D721Med (cell line): ENCODE results near the gene IMP3.

Experiments
- DNase-seq: peaks from one replicate; pipeline ENCODE4 v3.0.0; 2011; ENCODE audit warnings: low spot score; ENCODE audit not compliant: insufficient read length
- FAIRE-seq: peaks from 2 replicates; lab custom pipeline; 2011; peaks lifted over from hg19 to GRCh38; lab: Jason Lieb, UNC
- TF ChIP-seq, protein P1 (sequence below): IDR thresholded peaks from 2 replicates; pipeline ENCODE4 v1.5.1; 2012; ENCODE audit warnings: mild to moderate bottlenecking, control low read depth; ENCODE audit not compliant: insufficient read depth; ENCODE audit errors: missing control alignments

IMP3 gene

DNA sequence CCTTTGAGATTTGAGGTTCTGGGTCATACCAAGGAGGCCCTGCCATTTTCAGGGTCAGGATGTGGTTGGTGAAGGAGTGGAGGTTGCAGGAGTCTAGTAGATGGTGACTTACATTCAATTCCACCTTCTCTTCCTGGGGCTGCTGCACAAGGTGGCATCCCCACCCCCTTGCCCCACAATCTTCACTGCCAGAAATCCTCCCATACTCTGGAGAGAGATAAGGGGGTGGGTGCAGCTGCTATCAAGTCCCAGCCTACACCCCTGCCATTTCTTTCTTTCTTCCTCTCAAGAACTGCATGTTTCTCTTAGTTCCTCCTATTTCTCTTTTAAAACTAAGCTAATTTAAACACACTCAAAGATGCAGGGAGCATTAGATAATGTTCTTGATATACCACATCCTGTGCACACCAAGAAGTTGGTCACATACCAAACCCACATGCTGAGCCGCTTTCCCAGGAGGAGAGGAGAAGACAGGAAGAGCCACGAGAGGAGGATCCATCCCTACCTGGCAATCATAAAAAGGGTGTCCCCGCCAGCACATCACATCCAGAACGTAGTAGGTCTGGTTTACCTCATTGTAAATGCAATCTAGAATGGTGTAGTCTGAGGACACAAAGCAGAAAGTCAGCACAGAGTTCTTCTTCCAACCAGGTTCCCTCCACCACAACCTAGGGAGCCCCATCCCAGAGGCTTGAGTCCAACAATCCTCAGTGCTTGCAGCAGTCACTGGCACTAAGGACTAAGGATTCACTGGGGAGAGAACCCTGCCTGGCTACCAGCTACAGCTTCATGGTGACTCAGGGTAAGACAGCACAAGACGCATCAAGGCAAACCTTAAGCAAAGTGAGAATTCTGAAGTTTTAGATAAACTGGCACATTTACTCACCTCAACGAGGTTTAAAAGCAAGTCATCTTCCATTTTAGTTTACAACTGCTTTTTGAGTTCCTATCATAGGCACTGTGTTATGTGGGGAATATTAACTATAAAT is 33.0 kb downstream of the IMP3 start:
- DNase-seq (no peak), FAIRE-seq (no peak)
- TF ChIP-seq, protein P1, sequence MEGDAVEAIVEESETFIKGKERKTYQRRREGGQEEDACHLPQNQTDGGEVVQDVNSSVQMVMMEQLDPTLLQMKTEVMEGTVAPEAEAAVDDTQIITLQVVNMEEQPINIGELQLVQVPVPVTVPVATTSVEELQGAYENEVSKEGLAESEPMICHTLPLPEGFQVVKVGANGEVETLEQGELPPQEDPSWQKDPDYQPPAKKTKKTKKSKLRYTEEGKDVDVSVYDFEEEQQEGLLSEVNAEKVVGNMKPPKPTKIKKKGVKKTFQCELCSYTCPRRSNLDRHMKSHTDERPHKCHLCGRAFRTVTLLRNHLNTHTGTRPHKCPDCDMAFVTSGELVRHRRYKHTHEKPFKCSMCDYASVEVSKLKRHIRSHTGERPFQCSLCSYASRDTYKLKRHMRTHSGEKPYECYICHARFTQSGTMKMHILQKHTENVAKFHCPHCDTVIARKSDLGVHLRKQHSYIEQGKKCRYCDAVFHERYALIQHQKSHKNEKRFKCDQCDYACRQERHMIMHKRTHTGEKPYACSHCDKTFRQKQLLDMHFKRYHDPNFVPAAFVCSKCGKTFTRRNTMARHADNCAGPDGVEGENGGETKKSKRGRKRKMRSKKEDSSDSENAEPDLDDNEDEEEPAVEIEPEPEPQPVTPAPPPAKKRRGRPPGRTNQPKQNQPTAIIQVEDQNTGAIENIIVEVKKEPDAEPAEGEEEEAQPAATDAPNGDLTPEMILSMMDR: no peak

DNA sequence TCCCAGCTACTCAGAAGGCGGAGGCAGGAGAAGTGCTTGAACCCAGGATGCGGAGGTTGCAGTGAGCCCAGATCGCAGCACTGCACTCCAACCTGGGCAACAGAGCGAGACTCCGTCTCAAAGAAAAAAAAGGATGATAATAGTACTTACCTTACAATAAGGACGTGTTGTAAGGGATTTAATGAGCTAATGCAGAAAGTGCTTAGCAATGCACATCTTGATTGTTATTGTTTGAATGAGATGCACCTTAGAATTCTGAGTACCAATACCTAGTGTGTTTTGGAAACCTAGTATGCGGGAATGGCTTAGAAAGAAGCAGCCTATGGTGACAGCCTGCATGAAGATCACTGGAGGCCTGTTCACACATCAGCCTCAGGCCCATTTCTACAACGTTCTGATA is 34.0 kb downstream of the IMP3 start:
- no peak for FAIRE-seq
- no peak for DNase-seq
- TF ChIP-seq, protein P1: no peak

DNA sequence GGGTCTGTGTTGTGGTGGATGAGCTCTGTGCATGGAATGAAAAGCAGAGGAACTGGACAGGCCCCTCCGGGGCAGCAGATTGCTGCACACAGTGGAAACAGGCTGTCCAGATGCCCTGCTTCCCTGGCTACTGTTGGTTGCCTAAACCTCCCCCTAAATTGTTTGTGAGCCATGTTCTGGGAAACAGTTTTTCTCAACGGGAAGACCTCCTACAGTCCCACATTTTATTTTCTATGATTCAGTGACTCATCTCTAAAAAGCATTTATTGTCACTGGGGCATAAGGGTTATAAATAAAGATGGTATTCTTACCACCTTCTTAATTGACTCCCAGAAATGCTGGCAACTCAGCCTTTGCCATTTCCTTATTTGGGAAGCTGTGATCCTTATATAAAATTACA is 40.6 kb downstream of the IMP3 start:
- no peak for DNase-seq
- FAIRE-seq: no peak
- TF ChIP-seq, protein P1: no peak

DNA sequence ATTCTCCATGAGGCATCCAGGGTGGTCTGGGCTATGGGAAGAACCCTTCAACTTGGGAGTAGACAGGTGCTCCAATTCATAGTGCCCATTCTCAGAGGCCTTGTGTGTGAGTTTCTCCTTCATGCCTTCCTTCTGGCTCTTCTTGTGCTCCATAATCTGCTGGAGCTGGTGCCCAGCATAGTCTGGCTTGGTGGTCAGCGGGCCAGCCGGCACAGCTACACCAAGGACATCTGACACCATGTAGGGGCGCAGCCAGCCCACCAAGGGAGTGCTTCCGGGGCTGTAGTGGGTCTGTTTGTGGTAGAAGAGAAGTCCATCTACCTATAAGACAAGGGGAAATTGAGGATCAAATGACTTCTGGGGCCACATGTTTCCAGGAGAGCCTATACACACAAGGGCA is 41.7 kb downstream of the IMP3 start:
- TF ChIP-seq, protein P1: no peak
- DNase-seq (no peak), FAIRE-seq (no peak)

DNA sequence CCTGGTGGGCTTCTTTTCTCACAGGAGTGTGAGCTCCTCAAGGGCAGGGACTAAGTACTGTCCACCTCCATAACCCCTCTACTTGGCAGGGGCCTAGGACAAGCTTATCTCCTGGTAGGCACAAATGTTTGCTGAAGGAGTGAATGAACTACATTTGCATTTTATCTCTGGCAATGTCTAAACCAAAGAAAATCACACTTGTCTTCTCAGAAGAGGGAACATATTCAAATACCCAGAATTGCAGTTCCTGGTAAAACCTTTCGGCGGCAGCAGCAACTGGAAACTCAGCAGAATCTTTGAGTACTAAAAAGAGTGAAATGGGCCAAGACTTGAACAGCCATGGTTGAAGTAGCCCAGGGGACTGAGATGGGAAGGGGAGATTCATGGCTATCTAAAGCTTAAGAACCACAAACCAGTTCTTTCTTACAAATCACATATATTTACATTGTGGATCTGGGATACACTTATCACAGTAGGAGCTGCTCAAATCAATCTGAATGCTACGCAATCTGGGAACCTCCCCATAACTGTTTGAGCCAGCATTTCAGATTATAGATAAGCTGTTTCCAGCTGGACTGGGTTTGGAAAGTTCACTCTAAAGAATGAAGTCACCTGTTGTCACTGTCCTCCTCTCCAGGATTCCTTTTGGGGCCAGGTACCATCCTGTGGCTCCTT is 42.2 kb downstream of the IMP3 start:
- FAIRE-seq (no peak), DNase-seq (no peak)
- TF ChIP-seq, protein P1: no peak

DNA sequence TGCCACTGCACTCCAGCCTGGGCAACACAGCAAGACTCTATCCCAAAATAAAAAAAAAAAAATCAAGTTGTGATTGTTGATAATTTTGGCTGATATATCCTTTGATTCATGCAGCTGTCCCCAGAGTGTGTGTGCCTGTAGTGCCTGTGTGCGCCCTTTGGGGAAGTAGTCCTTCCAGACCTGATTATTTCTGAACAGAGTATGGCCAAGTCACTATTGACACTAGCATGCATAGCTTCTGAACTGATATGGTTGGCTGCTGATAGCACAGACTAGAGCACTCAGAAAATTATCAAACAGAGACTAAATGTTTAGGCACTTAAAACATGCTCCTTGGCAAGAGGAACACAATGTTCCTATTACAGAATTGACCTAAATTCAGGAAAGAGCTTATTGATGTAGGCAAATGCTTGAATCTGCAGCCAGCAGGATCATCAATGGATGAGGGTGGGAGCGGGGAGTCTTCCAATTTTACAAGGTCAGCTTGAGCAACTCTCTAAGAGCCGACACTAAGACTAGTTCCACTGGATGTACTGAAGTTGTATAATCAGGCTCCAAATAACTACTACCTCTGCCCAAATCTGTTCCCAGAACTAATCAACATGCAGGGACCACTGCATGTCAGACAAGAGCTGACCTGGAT is 43.2 kb downstream of the IMP3 start:
- DNase-seq (no peak), FAIRE-seq (no peak)
- TF ChIP-seq, protein P1: no peak
